HEK293 (cell line): ENCODE measurements around the gene FGF12.

Experiments
- CTCF ChIA-PET: fragments of 350-600 bp; formaldehyde crosslinking; extraction: SDS; loops from one replicate; lab custom pipeline; 2021; ENCODE audit warnings: antibody characterized with exemption; lab: Yijun Ruan, JAX
- POLR2A ChIA-PET: fragments of 300-600 bp; formaldehyde crosslinking; extraction: SDS; loops from one replicate; lab custom pipeline; 2020; ENCODE audit warnings: antibody characterized with exemption, inconsistent platforms; lab: Yijun Ruan, JAX
- H3K27ac ChIP-seq: fragments of 200-500 bp; sonication (Bioruptor generic); 2 replicates; pipeline ENCODE4 v1.5.1; 2014; ENCODE audit warnings: low read depth, low read length, control low read depth, inconsistent platforms; ENCODE audit errors: extremely low read depth
- H3K36me3 ChIP-seq, 2 experiments: fragments of 200-500 bp in 1 of 2; sonication (Bioruptor generic) in 1 of 2; 1 replicate in 1 of 2; 2 replicates in 1 of 2; pipeline ENCODE4 v1.5.1; 2014 to 2017; ENCODE audit warnings: inconsistent platforms in 2 of 2, low read length in 2 of 2; ENCODE audit not compliant: control insufficient read depth in 2 of 2, insufficient read depth in 1 of 2
- H3K4me1 ChIP-seq: fragments of 200-500 bp; sonication (Bioruptor generic); 2 replicates; pipeline ENCODE4 v1.5.1; 2014; ENCODE audit warnings: mild to moderate bottlenecking, low read length, inconsistent platforms; ENCODE audit not compliant: control insufficient read depth, insufficient read depth
- H3K4me3 ChIP-seq: 2 replicates; pipeline ENCODE4 v1.5.1; 2011; ENCODE audit warnings: low read depth, mild to moderate bottlenecking, control low read depth, low read length, moderate library complexity
- H3K9me3 ChIP-seq: fragments of 200-500 bp; sonication (Bioruptor generic); 2 replicates; pipeline ENCODE4 v1.5.1; 2014; ENCODE audit warnings: low read depth, low read length, inconsistent platforms; ENCODE audit not compliant: control insufficient read depth, insufficient read depth
- GLI2 ChIP-seq: fragments of 450-650 bp; formaldehyde crosslinking; IDR thresholded peaks from 2 replicates; pipeline ENCODE4; 2017; ENCODE audit warnings: missing biosample characterization, missing genetic modification characterization, low read depth, borderline replicate concordance
- MEIS1 ChIP-seq: sonication (generic); formaldehyde crosslinking; IDR thresholded peaks from 2 replicates; pipeline ENCODE4 v1.8.1; 2022; ENCODE audit warnings: missing genetic modification reagents, mild to moderate bottlenecking, borderline replicate concordance
- ZBTB8A ChIP-seq: fragments of 450-650 bp; formaldehyde crosslinking; IDR thresholded peaks from 2 replicates; pipeline ENCODE4 v1.5.1; 2016; ENCODE audit warnings: missing biosample characterization, missing genetic modification characterization
- ZFP37 ChIP-seq: fragments of 450-650 bp; formaldehyde crosslinking; IDR thresholded peaks from 2 replicates; pipeline ENCODE4 v1.5.1; 2016; ENCODE audit warnings: missing biosample characterization, missing genetic modification characterization
- ZNF112 ChIP-seq: fragments of 450-650 bp; formaldehyde crosslinking; IDR thresholded peaks from 2 replicates; pipeline ENCODE4 v1.5.0; 2017; ENCODE audit warnings: missing biosample characterization, missing genetic modification characterization
- ZNF2 ChIP-seq: fragments of 450-650 bp; formaldehyde crosslinking; IDR thresholded peaks from 2 replicates; pipeline ENCODE4 v1.5.1; 2016; ENCODE audit warnings: missing biosample characterization, missing genetic modification characterization
- ZNF248 ChIP-seq: fragments of 450-650 bp; formaldehyde crosslinking; IDR thresholded peaks from 2 replicates; pipeline ENCODE4 v1.5.1; 2017; ENCODE audit warnings: missing biosample characterization, missing genetic modification characterization
- ZNF510 ChIP-seq: fragments of 450-650 bp; formaldehyde crosslinking; IDR thresholded peaks from 2 replicates; pipeline ENCODE4 v1.5.1; 2018; ENCODE audit warnings: mild to moderate bottlenecking, missing genetic modification characterization, missing biosample characterization; ENCODE audit not compliant: insufficient replicate concordance
- ZNF548 ChIP-seq: fragments of 450-650 bp; formaldehyde crosslinking; IDR thresholded peaks from 2 replicates; pipeline ENCODE4 v1.5.1; 2016; ENCODE audit warnings: missing biosample characterization, missing genetic modification characterization
- ZNF626 ChIP-seq: fragments of 450-650 bp; sonication (Bioruptor Pico); formaldehyde crosslinking; IDR thresholded peaks from 2 replicates; pipeline ENCODE4 v1.5.1; 2018; ENCODE audit warnings: missing biosample characterization, missing genetic modification characterization, inconsistent platforms
- ZNF654 ChIP-seq: fragments of 450-650 bp; formaldehyde crosslinking; IDR thresholded peaks from 2 replicates; pipeline ENCODE4 v1.5.1; 2016; ENCODE audit warnings: low read depth, missing biosample characterization, missing genetic modification characterization
- ZNF701 ChIP-seq: fragments of 450-650 bp; formaldehyde crosslinking; IDR thresholded peaks from 2 replicates; pipeline ENCODE4 v1.5.1; 2016; ENCODE audit warnings: missing biosample characterization, missing genetic modification characterization
- ZNF837 ChIP-seq: fragments of 450-650 bp; formaldehyde crosslinking; IDR thresholded peaks from 2 replicates; pipeline ENCODE4 v1.5.1; 2016; ENCODE audit warnings: missing biosample characterization, missing genetic modification characterization
- TF ChIP-seq, protein P1 (sequence below): fragments of 450-650 bp; formaldehyde crosslinking; conservative IDR thresholded peaks from 2 replicates; pipeline ENCODE4 v1.5.1; 2016; ENCODE audit warnings: low read depth, missing biosample characterization, missing genetic modification characterization
- TF ChIP-seq, protein P2 (sequence below): fragments of 450-650 bp; formaldehyde crosslinking; IDR thresholded peaks from 2 replicates; pipeline ENCODE4 v1.5.1; 2016; ENCODE audit warnings: missing biosample characterization, missing genetic modification characterization
- TF ChIP-seq, protein P3 (sequence below): sonication (generic); formaldehyde crosslinking; IDR thresholded peaks from 2 replicates; pipeline ENCODE4 v1.8.1; 2022; ENCODE audit warnings: mild to moderate bottlenecking, moderate library complexity, missing genetic modification reagents

The FGF12 gene

DNA sequence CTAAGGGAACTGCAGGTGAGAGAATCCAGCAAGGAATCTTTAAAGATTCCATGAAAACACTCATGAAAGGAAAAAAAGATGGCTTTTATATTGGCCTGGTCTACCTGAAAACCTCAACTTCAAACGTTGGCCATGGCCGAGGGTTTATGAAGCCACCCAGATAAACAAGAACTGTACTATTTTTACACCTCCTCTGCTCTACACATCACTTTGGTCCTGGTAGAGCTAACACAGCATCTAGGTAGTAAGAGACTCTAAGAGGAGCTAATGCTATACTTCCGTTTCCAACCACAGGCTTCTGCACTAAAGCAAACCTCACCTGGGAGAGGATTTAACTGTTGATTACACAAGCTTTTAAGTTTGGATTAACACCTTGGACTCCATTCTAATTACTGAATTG is 466.2 kb downstream of the FGF12 start (continued):
- TF ChIP-seq, protein P1, sequence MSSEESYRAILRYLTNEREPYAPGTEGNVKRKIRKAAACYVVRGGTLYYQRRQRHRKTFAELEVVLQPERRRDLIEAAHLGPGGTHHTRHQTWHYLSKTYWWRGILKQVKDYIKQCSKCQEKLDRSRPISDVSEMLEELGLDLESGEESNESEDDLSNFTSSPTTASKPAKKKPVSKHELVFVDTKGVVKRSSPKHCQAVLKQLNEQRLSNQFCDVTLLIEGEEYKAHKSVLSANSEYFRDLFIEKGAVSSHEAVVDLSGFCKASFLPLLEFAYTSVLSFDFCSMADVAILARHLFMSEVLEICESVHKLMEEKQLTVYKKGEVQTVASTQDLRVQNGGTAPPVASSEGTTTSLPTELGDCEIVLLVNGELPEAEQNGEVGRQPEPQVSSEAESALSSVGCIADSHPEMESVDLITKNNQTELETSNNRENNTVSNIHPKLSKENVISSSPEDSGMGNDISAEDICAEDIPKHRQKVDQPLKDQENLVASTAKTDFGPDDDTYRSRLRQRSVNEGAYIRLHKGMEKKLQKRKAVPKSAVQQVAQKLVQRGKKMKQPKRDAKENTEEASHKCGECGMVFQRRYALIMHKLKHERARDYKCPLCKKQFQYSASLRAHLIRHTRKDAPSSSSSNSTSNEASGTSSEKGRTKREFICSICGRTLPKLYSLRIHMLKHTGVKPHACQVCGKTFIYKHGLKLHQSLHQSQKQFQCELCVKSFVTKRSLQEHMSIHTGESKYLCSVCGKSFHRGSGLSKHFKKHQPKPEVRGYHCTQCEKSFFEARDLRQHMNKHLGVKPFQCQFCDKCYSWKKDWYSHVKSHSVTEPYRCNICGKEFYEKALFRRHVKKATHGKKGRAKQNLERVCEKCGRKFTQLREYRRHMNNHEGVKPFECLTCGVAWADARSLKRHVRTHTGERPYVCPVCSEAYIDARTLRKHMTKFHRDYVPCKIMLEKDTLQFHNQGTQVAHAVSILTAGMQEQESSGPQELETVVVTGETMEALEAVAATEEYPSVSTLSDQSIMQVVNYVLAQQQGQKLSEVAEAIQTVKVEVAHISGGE (tag by site-specific recombination) = no peak
- no peak for TF ChIP-seq ZNF837 (tag by site-specific recombination)

DNA sequence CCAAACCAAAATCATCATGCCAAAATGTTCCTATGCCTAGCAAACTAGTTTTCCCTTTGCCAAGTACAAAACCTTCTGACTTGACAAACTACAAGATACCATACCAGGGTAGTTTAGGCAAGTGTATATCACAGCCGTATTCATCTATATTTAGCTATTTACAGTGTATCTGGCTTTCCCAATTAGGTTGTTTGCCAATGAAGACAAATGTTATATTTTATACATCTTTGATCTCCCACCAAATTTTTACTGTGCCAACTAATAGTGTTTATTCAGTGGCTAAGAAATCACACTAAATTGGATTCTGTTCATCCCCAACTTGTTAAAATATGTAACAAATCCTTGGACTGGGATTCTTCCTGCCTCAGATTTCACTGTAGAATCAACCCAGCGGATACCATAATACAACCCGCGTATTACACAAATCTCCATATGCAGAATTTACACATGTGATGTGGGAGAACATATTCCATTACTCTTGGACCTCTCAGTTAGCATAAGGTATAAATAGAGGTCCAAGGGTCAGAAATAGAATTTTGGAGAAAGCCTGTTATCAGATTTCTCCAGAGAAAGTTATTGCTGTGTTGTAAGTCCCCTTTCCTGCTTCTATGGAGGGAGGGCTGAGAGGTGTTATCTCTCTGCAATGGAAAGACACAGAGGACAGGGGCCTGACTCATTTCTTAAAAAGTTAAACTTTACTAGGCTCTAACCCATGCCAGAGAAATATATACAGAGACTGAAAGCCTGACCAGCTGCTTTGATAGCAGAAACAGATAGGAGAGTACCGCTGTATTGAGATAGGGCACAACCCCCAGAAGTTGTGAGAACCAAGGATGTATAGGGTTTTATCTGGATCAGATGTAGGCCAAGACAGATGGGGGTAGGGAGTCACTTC is 467.0 kb downstream of the FGF12 start:
- Histone ChIP-seq H3K36me3 (no peaks in the 10 kb centered on the region), H3K9me3 (no peaks in the 10 kb centered on the region), H3K27ac (no peak overlapping the region), H3K4me1 (no peaks in the 10 kb centered on the region), H3K4me3 (no peak overlapping the region)
- TF ChIP-seq MEIS1 (CRISPR knock-in tag) (no peak), ZNF2 (tag by site-specific recombination) (no peak), ZNF654 (tag by site-specific recombination) (no peak), ZFP37 (tag by site-specific recombination) (no peak), ZNF626 (no peak), ZNF112 (tag by site-specific recombination) (no peak)
- TF ChIP-seq, protein P2, sequence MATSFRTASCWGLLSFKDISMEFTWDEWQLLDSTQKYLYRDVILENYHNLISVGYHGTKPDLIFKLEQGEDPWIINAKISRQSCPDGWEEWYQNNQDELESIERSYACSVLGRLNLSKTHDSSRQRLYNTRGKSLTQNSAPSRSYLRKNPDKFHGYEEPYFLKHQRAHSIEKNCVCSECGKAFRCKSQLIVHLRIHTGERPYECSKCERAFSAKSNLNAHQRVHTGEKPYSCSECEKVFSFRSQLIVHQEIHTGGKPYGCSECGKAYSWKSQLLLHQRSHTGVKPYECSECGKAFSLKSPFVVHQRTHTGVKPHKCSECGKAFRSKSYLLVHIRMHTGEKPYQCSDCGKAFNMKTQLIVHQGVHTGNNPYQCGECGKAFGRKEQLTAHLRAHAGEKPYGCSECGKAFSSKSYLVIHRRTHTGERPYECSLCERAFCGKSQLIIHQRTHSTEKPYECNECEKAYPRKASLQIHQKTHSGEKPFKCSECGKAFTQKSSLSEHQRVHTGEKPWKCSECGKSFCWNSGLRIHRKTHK = no peak
- CTCF ChIA-PET = no interaction called here
- POLR2A ChIA-PET = no interaction called here

DNA sequence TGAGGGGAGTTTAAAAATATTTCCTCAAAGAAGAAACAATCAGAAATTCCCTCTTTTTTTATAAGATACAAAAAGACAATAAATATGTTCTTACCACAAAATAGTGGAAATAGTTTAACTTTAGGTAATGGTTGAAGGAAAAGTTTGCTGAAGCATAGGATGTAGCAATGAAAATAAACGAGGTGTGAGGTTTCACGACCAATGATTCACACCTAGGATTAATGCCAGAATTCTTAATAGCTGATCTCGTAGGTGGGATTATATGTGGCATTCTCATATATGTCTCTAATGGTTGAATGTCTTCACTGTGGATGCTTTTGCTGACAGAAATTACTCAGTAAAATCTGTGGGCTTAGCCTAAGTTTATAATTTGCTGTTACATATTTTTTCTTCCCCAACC is 467.7 kb downstream of the FGF12 start:
- ChIA-PET CTCF (no interaction called here), POLR2A (no interaction called here)
- no peak overlapping the region for H3K27ac ChIP-seq
- H3K9me3 ChIP-seq = no peaks in the 10 kb centered on the region
- no peaks in the 10 kb centered on the region for H3K4me1 ChIP-seq
- no peak overlapping the region for H3K4me3 ChIP-seq
- H3K36me3 ChIP-seq = no peaks in the 10 kb centered on the region
- TF ChIP-seq GLI2 (tag by site-specific recombination) (no peak), ZBTB8A (no peak), ZNF701 (tag by site-specific recombination) (no peak), ZNF248 (tag by site-specific recombination) (no peak), ZNF548 (tag by site-specific recombination) (no peak), ZNF510 (no peak)
- TF ChIP-seq, protein P3, sequence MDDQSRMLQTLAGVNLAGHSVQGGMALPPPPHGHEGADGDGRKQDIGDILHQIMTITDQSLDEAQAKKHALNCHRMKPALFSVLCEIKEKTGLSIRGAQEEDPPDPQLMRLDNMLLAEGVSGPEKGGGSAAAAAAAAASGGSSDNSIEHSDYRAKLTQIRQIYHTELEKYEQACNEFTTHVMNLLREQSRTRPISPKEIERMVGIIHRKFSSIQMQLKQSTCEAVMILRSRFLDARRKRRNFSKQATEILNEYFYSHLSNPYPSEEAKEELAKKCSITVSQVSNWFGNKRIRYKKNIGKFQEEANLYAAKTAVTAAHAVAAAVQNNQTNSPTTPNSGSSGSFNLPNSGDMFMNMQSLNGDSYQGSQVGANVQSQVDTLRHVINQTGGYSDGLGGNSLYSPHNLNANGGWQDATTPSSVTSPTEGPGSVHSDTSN (CRISPR knock-in tag) = no peak
